Left kidney (tissue), 2 donors: ENCODE results near the gene RFX6. TPM values are rescaled to one million over a fixed set of nuclear protein-coding genes. Genes with fewer than 3 reads are reported as not detected.

ENCODE experiments used
- DNase-seq: peaks from one replicate; pipeline ENCODE4 v3.0.0-alpha.2; 2013
- polyA plus RNA-seq: library from polyadenylated mRNA; unstranded; fragments of 120-200 nt; gene quantifications from one replicate; pipeline ENCODE4 v1.2.1, GENCODE V29; 2013; ENCODE audit not compliant: insufficient read length

RFX6 gene
- polyA plus RNA-seq, 1 donor: not detected

DNA sequence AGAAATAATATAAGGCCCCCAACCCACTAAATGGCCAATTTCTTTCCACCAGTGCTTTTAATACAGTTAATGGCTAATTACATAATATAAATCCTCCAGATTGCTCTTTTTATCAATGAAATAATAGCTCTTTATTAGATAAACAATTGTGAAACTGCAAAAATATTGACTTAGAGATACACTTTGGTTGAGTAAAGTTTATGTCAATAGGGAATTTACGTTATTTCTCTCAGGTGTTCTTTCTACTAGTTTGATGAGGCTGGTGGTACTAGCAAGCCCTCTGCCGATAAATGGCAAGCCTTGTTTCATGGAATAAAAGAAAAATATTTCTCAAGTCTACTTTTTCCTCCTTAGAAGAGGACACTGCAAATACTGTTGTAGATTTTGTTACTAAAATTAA lies 18.9 kb downstream of the RFX6 start:
- no peak for DNase-seq

DNA sequence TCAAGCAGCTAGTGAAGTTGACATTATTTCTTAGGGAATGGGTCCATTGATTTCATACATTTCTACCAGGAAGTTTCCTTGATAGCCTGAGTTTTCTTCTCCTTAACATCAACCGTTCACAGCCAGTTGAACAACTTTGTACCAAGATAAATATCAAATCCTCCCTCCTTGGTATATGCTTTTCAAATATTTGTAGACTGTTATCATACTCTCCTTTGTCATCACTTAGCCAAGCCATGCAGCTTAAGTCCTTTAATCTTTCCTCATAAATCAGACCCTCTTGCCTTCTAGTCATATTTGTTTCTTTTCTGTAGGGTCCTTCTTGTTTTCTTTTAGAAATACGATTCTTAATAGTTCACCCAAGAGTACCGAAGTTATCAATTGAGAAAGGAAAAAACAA lies 25.6 kb downstream of the RFX6 start:
- no peak for DNase-seq

DNA sequence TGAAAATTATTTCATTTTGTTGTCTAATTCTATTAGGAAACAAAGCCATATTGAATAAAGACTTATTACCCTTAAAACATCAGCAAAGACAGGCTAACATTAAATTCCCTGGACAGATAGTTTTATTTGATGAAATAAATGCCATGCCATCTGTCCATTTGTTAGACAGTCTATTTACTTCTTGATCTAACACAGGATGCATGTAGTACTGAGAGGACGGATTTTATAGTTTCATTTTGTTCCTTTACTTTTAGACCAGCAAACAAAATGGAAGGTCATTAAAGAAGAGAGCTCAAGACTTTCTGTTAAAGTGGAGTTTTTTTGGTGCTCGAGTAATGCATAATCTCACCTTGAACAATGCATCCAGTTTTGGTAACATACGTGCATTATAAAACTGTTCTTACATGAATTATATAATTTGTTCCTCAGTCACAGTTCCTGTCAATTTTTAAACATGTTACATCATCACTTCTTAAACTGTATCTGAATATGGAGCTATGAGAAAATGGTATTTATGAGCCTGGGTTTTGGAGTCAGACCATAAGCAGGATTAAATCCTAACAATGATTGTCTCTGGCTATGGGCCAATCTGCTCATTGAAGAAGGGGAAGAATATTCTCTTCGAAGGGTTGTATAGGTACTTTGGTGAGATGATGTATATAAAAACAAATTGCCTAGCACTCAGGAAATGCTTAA lies 46.0 kb downstream of the RFX6 start:
- no peak for DNase-seq

DNA sequence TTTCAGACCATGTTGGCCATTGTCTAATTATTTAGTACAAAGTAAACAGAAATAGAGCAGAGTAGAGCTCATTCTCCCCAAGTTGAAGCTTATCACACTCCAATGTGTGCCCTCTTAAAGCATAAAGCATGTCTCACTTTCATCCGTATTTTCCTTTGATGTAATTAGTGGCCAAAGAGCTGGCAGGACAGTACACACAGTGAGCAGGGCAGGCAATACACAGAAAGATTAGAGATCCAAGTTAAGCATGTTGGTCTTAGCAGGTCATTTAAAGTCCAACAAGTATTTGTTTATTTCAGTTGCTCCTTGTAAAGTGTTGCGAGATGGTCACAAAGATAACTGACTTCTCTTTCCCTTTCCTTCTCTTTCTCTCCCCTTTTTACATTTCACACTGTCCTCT lies 47.2 kb downstream of the RFX6 start:
- DNase-seq: no peak

DNA sequence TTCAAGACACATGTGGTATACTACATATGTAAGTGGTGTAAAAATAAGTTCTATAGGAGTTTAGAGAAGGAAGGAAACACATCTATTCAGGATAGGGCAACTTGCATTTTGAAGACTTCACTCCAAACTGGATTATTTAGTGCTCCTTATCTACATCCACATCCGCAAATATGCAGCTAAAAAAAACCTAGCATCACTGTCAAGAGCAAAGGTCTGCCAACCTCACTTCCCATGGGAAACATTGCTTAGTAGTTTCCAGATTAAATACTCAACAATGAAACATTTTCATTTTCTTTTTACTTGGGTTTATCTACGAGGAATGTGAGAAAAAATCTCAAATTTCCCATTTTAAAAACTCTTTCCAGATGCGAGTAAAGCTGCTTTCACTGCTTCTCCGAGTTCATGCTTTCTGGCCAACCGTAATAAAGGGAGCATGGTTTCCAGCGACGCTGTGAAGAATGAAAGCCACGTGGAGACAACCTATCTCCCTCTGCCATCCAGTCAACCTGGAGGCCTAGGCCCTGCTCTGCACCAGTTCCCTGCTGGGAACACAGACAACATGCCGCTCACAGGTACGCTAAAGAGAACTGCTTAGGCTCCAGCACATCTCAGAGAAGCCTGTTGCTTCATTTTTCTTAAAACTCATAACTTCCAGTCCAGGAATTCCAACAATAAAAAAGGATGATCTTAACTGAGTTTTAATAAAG lies 48.2 kb downstream of the RFX6 start:
- no peak for DNase-seq

DNA sequence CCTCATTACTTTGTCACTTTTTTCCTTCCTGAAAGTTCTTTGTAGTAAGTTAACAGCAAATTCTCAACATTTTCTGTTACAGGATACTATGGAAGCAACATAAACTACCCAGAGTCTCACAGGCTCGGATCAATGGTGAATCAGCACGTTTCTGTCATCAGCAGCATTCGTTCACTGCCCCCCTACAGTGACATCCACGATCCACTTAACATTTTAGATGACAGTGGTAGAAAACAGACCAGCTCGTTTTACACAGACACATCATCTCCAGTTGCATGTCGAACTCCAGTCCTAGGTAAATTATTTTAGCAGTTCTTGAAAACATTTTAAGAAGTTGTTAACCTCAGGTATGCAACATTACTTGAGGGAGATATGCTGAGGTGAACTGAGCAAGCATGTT lies 51.6 kb downstream of the RFX6 start:
- DNase-seq: no peak

DNA sequence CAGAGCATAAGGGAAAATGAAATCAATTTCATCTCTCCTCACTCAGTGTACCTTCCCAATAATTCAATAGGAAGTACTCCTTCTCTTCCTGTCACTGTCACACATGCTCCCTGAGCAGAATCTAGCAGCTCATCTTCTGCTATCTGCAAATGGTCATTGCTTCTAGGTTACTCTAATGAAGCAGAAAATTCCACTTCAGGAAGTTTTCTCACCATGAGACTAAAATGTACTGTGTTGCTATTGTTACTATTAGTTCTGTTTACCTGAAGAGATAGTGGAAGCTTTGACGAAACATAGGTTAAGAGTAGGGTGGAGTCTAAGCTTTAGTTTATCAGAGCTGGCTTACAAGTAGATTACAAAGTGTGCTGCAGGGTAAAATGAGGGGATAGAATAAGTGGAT lies 52.8 kb downstream of the RFX6 start:
- no peak for DNase-seq

DNA sequence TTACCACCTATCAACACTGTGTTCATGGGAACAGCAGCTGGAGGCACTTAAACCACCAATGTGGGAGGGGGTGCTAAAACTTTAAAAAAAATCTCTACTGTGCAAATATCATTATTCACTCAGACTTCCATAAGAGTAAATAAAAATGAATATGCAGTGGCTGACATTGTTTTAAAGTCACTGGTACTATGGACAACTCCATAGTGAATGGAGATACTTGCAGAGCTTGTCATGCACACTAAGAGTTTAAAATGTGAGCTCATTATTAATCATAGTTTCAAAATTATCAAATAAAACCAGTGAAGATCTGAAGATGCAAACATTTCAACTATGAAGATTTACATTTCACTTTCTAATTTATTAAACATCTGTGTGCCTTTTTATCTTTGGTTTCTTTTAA lies 54.4 kb downstream of the RFX6 start:
- DNase-seq: no peak

DNA sequence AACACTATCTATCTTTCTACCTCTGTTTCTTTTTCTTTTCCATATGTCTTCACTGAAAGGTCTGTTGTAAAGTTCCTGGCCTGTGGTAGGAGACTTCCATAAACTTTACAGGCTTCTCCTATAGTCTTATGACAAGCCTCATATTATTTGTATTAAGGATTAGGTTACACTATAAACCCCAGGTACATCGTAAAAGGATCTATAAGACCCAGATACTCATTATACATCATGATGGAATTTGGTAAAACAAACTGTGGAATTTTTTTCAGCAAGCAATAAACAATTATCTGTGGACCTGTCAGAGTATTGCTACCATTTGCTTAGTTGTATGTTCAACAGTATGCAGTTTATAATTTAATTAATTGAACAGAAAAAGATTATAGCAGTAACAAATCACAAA lies 55.5 kb downstream of the RFX6 start:
- DNase-seq: no peak

DNA sequence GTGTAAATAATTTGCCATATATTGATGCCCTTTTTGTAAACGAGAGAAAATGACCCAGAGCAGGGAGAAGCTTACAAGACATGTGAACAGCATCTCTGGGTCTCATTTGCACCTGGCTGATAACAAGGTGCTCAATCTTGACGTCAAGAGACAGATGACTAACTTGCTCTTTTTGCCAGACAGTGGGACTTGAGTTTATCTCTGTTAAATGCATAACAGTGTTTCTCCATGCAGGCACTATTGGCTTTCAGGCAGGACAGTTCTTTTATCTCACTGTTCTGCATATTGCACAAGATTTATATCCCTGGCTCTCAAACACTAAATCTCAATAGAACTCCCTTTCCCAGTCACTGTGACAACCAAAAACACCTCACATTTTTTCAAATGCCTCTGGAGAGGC lies 56.4 kb downstream of the RFX6 start:
- no peak for DNase-seq

DNA sequence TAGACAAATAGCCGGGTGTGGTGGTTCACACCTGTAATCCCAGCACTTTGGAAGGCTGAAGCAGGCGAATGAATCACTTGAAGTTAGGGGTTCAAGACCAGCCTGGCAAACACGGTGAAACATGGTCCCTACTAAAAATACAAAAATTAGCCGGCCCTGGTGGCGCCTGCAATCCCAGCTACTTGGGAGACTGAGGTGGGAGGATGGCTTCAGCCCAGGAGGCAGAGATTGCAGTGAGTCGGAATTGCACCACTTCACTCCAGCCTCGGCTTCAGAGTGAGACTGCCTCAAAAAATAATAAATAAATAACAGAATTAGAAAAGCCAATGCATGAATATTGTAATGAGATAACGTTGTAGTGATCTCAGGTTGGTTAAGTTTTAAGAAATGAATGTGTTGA lies 61.3 kb downstream of the RFX6 start:
- no peak for DNase-seq

DNA sequence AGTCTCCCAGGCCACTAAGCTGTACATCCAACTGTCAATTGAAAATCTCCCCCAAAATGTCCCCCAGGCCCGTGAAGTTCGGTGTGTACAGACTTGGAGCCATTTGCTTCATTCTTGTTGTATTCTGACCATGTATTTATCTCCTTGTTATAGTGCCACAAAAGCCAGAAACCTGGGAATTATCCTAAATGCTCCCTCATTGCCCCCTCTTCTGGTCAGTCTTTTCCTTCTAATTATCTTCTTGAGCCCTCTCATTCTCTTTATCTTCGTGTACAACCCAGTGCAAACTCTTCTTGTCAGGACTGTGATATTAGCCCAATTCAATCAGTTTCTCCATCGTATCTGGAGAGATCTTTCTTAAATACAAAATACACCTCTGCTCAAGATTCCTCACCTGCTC lies 64.7 kb downstream of the RFX6 start:
- no peak for DNase-seq

DNA sequence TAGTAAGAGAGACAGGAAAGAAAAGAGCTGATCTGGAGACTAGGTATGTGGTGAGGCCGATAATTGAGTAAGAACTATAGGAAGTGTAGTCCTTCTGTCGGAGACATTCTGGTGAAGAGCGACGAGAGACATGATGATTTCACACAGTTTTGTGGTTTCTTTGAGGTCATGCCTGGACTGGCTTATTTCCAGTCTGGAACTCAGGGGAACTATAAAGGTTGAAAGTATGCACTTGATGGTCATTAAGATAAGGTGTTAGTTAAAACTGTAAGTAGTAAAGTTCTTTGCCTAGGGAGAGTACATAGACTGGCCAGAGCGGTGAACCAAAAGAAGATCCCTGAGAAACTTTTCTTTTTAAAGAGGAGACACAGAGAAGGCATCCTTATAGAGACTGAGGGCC lies 68.8 kb downstream of the RFX6 start:
- DNase-seq: no peak

DNA sequence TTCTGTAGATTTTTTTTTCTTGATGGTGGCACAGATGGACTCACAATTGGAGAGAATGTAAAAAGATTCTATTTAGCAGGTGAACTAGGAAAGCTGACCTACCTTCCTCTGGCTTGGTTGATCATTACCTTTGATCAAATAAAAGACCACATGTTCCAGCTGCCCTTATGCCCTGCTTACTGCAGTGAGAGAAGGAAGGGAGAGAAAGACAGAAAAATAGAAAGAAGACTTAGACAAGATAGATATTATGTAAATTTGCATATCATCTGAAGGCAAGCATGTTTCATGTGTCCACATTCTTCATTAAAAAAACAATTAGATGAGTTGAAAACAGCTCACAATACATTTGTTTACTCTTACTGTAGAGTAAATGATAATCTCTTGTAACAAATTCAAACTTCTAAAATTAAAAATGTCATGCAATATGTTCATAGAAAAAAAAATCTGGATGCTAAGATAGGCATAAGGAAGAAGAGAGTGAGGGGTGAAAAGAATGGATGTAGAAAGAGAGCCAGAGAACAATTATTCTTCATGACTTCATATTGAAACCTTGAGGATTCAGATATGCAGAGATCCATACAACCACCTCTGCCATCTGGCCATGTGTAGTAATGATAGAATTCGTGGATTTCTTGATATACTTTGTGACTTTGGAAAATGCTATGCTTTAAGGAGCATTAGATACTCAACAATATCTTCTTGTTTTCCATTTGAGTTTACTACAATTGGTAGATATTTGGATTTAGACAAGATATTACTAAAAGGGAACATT lies 71.7 kb downstream of the RFX6 start:
- no peak for DNase-seq

DNA sequence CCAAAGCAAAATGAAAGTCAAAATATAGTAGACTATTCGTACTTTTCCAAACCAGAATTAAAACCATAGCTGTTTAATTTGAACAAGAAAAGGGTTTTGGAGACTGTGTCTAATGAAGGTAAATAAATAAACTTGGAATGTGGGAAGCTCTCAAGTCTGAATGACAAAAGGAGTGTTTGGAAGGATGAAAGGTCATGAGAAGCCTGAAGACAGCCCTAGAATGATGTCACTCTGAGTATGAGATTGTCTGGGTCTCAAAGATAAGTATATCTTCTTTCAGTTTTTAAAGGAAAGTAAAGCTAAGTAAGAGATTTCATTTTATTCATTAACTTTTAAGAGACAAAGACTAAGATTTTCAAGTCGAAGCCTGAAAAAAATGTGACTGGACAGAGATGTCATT lies 72.9 kb downstream of the RFX6 start:
- DNase-seq: no peak

DNA sequence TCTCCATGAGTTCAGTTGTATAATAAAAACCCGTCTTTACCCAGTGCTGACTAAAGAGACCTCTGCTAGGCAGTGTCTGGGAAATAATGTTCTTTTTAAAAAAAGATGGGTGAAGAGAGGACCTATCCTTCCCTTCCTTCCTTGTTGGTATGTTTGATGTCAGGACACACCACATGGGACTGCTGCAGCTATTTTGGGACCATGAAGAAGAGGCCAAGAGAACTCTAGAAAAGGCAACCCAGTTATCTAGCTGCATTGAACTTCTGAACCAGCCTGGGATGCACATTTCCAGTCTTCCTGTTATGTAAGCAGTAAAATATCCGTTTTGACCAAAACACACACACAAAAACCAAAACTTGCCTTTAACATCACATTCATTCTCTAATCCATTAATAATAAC lies 77.3 kb downstream of the RFX6 start:
- no peak for DNase-seq

DNA sequence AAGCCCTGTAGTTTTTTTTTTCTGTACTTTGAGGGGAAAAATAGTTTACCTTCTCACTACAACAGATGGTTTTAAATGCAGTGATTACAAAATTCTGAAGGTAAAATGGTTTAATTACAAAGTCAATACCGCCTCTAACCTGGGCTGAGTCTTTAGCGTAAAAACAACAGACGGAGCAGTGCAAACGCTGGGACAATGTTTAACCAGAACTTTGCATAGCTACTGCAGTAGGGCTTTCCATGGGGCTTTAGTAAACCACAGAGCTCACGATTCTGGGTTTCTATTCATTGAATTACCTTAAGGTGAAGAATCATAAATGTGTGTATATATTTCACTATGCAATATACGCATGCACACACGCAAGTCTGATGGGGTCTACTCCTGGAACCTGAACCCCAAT lies 77.9 kb downstream of the RFX6 start:
- DNase-seq: no peak

DNA sequence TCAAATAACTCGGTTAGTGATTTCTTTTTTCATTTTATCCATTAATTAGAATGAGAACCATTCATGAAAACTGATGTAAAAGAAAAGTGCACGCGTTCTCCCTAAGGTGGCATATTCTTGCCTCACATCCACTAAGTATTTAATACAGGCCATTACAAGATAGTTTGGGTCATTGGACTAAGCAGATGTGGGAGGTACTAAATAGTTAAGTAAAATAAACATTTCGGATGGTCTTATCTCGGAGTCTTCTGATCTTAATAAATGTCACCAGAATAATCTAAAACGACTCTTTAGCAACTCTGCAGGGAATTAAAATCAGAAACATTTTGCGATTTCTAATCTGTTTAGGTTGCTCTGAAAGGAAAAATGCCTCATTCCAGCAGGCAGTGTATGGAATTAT lies 78.7 kb downstream of the RFX6 start:
- no peak for DNase-seq

DNA sequence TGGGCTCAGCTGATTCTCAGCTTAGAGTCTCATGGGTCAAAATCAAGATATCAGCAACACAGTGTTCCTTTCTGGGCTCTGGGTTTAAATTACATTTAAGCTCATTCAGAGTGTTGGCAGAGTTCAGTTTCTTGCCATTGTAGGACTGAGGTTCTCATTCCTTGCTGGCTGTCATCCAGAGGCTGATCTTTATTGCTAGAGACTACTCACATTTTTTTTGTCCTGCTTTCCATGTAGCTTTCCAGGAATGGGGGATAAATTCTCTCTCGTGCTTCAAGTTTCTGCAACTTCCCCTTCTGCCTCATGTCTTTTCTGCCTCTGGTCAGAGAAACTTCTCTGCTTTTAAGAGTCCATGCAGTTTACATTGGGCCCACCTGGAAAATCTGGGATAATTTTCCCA lies 86.9 kb downstream of the RFX6 start:
- no peak for DNase-seq

DNA sequence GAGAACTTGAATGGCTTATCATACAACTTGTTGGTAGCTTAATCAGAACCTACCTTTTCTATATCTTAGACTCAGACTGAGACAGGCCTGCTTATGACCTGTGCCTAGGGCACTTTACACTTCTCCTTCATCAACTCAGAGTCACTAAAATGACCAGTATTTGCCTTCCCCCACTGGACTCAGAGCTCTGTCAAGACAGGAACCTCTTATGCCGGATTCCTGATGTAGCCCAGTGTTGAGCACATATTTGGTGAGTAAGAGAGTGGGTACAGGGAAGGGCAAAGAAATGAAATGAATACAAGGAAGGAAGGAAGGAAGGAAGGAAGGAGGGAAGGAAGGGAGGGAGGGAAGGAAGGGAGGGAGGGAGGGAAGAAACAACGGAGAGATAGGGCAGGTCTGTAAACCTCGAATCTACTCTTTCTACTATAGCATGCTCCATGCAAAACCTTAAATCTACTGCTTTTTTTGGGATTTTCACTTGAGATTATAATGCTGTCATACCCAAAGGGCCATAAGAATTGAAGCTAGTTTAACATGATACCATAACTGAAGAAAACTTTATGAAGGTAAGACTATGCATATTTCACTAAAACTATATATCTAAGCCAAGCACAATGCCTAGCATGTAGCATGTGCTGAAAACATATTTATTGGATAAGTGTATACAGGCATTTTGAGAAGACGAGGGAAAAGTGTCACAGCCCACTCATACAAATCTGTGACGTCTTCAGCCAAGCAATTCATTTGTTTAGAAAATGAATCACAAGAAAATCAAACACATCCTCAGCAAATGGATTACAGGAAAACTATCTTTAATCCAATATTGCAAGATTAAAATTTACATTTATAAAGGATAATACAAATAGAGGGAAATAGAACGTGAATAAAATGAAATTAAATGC lies 89.9 kb downstream of the RFX6 start:
- DNase-seq: no peak

DNA sequence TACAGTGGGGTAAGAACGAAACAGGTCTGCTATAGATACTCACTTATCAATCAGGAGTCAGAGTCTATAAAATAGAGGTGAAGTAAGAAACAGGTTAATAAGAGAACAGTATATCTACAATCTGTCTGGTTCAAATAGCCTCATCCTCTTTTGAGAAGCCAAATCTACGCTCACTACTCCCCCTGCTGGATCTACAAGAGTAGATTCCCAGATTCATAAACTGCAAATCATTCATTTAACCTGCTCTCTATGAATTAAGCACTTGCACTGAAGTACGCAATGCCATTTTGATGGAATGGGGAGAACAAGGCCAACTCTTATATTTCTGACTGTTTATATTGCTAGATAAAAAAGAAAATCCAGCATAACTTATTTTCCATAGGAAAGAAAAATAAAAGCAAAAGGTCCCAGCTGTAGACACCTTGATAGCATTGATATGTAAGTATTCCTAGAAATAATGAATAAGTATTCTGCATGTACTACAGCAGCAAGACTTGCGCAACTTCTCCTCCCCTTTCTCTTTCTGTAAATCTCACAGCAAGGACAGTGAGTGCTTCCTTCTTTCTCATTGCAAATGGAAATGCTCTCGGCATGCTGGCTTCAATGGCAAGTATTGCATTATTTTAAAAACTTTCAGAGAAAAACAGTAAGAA lies 92.3 kb downstream of the RFX6 start:
- peak; percentile 46 for DNase-seq

DNA sequence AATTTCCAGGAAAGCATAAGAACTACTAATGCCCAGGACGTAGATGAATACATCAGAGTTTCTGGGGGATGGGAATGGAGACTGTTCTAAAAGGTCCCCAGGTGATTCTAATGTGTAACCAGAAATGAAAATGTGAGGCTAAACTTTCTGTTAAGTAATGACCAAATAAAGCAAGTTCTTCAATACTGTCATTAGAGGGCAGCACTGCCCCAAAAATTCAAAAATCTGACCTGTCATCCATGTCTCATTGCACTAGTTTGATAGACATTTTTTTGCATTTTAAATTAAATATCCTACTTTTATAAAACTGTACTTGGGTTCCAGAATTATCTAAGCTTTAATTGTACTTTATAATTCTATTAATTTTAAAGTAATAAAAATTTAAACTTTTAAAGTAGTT lies 94.9 kb downstream of the RFX6 start:
- peak; percentile 47 for DNase-seq
